Osteocyte (in vitro differentiated cells): Measurements from ENCODE around the gene PEX14. TPM values are rescaled to one million over a fixed set of nuclear protein-coding genes. Genes with fewer than 3 reads are reported as not detected.

Source experiments
- DNase-seq: peaks from one replicate; pipeline ENCODE4 v3.0.0; 2021; ENCODE audit warnings: mixed read lengths; ENCODE audit not compliant: unreplicated experiment; ENCODE audit errors: extremely low spot score
- H3K27ac Mint-ChIP-seq: one replicate; pipeline ENCODE4 v1.8.0; 2021; ENCODE audit warnings: mild to moderate bottlenecking, mixed read lengths; ENCODE audit not compliant: unreplicated experiment
- H3K27me3 Mint-ChIP-seq: one replicate; pipeline ENCODE4 v1.8.0; 2021; ENCODE audit warnings: mixed read lengths; ENCODE audit not compliant: unreplicated experiment
- H3K36me3 Mint-ChIP-seq: one replicate; pipeline ENCODE4 v1.8.0; 2021; ENCODE audit warnings: mixed read lengths; ENCODE audit not compliant: unreplicated experiment
- H3K4me1 Mint-ChIP-seq: one replicate; pipeline ENCODE4 v1.8.0; 2021; ENCODE audit warnings: mixed read lengths; ENCODE audit not compliant: unreplicated experiment
- H3K4me3 Mint-ChIP-seq: one replicate; pipeline ENCODE4 v1.8.0; 2021; ENCODE audit warnings: mild to moderate bottlenecking, moderate library complexity, mixed read lengths; ENCODE audit not compliant: unreplicated experiment
- H3K9me3 Mint-ChIP-seq: one replicate; pipeline ENCODE4 v1.8.0; 2021; ENCODE audit warnings: mixed read lengths; ENCODE audit not compliant: unreplicated experiment
- total RNA-seq: library from RNA; stranded (reverse); gene quantifications from 2 replicates; pipeline ENCODE4 v1.2.1, GENCODE V29; 2021
- TF ChIP-seq, protein P1 (sequence below): fragments of 200-600 bp; sonication (generic); IDR thresholded peaks from 2 replicates; pipeline ENCODE4 v1.5.0; 2021; ENCODE audit warnings: antibody characterized with exemption, mild to moderate bottlenecking, moderate library complexity

PEX14 gene
- total RNA-seq, 1 donor from 2014 or later, result 22.2 TPM

DNA sequence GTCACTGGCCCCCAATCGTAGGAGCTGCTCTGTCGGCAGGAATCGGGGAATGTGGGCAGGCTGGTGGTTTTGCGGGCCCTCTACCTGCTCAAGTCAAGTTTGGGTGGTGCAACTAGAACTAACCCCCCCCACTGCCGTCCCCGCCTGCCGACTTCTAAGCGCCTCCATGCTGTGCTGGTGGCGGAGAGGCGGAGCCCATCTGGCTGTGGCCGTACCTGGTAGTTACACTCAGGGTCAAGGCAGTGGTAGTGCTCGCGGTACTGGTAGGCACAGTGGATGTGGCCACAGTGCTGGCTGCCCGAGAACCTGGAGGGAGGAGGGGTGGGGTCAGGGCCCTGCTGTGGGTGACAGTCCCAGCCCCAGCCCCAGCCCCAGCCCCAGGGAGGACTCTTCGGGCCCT is 181.7 kb downstream of the PEX14 start:
- no peak for DNase-seq
- H3K4me1 Mint-ChIP-seq, result peaks cover 1% of the 10 kb centered on the region

DNA sequence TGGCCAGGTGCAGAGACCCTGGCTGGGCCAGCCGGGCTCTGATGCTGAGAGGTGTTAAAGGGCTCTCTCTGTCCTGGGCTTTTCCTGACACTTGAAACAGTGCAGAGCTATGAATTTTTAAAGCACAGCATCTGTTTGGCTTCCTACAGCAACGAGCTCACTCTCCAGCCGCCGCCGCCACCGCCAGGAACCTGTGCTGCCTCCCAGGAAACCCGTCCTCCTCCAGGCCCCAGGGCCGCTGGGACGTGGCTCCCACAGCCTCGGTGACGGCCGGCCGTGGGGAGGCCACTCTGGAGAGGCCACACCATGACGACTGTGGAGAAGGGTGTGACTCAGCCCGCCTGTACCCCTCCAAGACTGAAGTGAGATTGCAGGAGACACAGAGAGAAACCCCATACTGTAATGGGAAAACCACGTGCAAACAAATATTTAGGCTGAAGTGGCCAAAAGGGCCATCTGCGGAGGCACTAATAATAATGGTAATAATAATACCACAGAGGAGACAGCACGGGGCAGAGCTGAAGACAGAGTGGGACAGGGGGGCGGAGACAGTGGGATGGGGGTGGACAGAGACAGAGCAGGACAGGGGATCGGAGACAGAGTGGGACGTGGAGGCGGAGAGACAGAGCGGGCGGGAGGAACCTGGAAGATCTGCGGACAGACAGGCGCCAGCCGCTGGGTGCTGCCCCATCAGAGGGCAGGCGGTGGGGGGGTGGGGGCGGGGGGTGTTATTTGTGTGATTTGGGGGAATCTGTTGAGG is 182.5 kb downstream of the PEX14 start:
- H3K9me3 Mint-ChIP-seq, result no peaks in the 10 kb centered on the region
- no peak overlapping the region for H3K27ac Mint-ChIP-seq
- no peaks in the 10 kb centered on the region for H3K36me3 Mint-ChIP-seq
- H3K4me3 Mint-ChIP-seq, result no peak overlapping the region
- H3K4me1 Mint-ChIP-seq, result no peaks in the 10 kb centered on the region
- no peaks in the 10 kb centered on the region for H3K27me3 Mint-ChIP-seq
- no peak for DNase-seq
- TF ChIP-seq, protein P1, sequence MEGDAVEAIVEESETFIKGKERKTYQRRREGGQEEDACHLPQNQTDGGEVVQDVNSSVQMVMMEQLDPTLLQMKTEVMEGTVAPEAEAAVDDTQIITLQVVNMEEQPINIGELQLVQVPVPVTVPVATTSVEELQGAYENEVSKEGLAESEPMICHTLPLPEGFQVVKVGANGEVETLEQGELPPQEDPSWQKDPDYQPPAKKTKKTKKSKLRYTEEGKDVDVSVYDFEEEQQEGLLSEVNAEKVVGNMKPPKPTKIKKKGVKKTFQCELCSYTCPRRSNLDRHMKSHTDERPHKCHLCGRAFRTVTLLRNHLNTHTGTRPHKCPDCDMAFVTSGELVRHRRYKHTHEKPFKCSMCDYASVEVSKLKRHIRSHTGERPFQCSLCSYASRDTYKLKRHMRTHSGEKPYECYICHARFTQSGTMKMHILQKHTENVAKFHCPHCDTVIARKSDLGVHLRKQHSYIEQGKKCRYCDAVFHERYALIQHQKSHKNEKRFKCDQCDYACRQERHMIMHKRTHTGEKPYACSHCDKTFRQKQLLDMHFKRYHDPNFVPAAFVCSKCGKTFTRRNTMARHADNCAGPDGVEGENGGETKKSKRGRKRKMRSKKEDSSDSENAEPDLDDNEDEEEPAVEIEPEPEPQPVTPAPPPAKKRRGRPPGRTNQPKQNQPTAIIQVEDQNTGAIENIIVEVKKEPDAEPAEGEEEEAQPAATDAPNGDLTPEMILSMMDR, result no peak

More for the DNA sequence above, 181.7 kb downstream of the PEX14 start:
- Mint-ChIP-seq H3K27ac (no peak overlapping the region), H3K27me3 (no peaks in the 10 kb centered on the region), H3K9me3 (no peaks in the 10 kb centered on the region), H3K36me3 (no peaks in the 10 kb centered on the region), H3K4me3 (no peak overlapping the region)
- TF ChIP-seq, protein P1, result no peak

GRCh38 chr1:10658396-10659066 is 183.8 kb downstream of the PEX14 start:
- Mint-ChIP-seq H3K9me3 (no peaks in the 10 kb centered on the region), H3K4me3 (no peak overlapping the region), H3K27me3 (no peaks in the 10 kb centered on the region), H3K4me1 (peaks cover 2% of the 10 kb centered on the region), H3K36me3 (no peaks in the 10 kb centered on the region), H3K27ac (no peak overlapping the region)
- no peak for DNase-seq
- TF ChIP-seq, protein P1, result no peak

- Mint-ChIP-seq H3K9me3 (no peaks in the 10 kb centered on the region), H3K4me1 (peaks cover 4% of the 10 kb centered on the region), H3K4me3 (no peak overlapping the region), H3K36me3 (no peaks in the 10 kb centered on the region), H3K27me3 (no peaks in the 10 kb centered on the region), H3K27ac (no peak overlapping the region)
- no peak for DNase-seq
- TF ChIP-seq, protein P1, result no peak
Measured at GRCh38 chr1:10659218-10659617, 184.5 kb downstream of the PEX14 start.
